HG03135 (cell line): ENCODE results near the gene PXDC1.

Experiments used
- ATAC-seq: cut with Tn5 transposase; IDR thresholded peaks from one replicate; pipeline ENCODE4 v1.9.1; 2021; ENCODE audit warnings: mild to moderate bottlenecking, moderate library complexity; ENCODE audit not compliant: unreplicated experiment

PXDC1 gene

DNA sequence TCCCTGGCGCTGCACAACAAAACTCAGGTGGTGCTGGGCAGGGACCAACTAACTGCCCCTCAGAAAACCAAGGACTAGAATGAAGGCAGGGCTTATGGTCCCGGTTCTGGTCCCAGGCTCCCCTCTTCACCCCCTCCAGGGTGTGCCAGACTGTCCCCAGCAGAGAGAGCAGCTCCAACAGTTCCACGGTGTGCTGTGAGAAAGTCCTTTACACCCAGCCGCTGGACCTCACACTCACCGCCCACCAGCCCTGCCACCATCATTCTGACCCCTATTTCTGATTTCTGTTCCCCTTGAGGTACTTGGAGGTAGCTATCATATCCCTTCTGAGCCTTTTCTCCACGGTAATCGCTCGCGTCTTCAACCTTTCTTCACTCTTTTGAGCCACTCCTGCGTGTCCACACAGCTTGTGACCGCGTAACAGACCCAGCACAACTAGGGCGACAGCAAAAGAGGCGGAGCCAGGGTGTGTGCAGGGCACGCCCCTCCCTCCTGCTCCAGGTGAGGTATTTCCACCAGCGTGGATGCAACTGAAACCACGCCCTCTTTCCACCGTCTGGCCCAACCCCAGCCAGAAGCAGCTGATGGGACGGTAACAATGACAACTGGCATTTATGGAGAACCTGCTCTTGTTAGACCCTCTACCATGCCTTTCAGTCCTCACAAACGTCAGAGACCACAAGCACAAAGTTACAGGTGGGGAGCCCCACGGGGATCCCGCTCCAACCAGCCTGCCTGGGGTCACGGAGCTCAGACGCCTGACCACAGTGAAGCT lies 2.3 kb downstream of the PXDC1 start:
- no peak for ATAC-seq

DNA sequence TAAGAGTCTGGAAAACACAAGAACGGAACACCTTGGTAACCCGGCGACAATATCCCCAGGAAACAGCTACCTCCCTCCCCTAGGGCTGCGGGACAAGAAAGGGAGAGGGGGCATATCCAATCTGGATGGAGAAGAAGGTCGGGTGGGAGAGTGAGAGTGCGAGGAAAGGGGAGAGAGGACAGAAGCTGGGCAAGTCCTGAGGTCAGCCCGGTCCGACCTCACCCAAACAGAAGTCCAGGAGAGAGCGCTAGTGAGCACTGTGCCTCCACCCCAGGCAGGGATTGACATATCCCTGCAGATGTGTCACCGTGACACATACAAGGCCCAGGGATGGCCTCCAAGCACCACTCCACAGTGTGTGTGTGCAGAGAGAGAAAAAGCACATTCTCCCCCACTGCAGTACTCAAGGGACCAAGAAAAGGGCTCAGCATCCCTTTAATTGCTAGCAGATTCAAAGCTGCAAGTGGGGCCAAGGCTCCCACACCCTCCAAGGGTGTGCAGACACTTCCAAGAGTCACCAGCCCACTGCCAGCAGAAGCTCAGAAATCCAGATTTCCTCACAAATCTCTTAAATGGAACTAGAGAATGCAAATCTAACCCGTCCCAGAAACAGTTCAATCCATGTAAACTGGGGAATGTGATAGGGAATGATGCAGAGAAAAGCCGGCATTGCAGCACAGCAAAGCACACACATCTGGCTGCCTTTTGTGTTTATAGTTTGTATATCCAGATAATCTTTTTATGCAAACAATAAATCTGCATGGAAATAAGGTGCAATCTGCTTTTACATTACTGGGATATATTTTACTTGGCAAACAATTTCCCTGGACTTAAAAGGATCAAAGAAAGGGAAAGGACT lies 3.1 kb downstream of the PXDC1 start:
- no peak for ATAC-seq

DNA sequence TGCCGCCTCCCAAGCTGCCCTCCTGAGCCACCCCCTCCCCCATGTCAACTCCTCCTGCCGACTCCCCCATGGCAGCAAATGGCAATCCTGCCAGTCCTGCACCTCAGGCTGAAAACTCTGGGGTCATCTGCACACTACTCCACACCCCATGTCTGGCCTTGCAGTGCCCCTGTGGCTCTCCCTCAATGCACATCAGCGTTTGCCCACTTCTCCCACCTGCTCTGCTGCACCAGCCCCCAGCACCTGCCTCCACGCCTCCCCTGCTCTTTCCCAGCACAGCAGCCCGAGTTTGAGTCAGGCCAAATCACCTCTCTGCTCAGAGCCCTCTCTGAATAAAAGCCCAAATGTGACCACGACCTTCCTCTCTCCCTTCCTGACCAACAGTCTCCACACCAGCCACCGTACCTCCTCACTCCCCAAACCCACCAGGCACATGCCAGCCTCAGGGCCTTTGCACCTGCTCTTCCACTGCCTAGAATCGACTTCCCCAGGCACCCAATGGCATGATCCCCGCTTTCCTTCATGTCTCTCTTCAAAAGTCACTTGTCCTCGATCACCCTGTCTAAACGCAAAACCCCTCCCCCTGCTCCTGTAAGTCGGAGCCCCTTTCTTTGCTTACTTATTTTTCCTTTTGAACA lies 4.3 kb downstream of the PXDC1 start:
- no peak for ATAC-seq

DNA sequence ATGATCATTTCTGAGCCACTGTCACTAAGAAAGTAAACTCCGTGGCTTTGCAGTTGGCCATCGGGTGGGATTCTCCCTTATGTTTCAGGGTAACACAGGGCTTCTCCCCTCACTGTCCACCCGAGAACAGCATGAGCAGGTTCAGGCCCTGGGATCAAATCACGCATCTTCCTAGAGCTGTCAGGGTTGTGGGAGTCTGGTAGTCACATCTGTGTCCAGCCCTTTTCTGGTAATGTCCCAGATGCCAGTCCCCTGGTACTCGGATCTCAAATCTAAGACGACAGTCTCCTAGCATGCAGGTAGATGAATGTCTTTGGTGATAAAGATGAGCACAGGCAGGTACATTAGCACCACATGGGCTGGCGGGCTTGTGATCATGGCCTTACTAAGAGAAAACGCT lies 4.8 kb downstream of the PXDC1 start:
- no peak for ATAC-seq

DNA sequence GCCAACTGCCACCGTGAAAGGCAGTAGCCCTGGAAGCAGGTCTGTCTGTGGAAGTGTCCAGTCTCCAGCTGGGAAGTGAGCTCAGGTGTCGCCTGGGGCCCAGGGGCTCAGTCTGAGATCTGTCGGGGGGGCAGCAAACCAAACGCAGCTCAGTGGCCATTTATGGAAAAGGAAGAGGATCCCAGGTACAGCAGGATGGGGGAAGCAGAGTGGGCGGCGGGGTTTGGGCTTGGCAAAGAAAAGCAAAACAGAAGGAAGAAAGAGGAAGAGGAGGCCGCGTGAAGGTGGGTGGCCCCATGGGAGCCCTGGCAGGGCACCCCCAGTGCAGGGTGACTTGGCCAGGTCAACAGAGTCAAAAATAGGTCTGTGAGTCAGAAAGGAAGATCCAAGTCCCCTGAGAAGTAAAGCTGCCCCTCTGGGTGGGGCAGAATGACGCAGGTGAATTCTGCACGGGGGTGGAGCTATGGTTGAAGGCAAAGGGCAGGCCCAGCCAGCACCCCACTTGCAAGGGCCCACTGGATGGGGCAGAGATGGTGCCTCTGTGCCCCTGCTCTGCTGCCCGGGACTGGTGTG lies 5.3 kb downstream of the PXDC1 start:
- peak; percentile 40 for ATAC-seq

DNA sequence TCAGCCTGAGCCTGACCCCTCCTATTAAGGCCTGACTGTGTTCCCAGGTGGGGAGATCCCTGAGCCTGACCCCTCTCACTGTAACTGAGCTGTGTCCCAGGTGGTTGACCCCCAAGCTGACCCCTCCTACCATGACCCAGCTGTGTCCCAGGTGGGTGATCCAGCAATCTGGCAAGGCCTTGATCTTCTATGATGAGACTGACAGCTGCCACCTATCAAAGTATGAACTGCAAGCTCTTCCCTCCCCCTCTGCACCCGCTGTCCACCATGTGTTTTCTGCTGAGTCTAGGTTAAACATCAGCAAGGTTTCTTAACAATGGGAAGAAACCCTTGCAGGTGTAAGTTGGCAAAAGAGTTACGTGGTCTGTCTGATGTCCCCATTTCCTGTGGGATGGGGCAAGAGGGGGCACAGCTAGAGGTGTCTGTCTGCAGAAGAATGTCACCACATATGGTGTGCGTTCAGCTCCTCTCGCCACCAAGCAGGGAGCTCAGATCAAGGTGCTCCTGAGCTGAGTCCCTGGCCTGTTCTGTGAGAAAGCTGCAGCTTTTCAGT lies 5.9 kb downstream of the PXDC1 start:
- ATAC-seq: no peak

DNA sequence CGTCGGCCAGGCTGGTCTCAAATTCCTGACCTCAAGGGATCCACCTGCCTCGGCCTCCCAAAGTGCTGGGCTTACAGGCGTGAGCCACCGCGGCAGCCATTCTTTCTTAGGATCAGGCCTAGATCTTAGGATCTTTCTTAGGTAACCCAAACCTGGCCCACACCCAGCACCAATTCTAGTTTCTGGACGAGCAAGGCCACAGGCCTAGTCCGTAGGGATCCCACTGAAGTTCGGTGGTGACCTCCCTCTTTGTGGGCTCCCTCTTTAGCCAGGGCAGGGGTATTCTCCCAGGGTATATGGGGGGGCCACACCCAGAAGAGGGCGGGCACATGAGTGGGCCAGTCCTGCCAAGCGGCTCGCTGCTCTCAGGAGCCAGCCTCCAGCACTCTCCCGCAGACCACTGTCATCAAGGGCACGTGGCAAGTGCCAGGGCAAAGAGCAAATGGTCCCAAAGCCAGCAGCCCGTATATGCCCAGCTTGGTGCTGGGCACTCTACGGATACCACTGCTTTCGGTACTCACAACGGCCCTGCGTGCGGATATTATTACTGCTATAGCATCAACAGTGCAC lies 6.5 kb downstream of the PXDC1 start:
- no peak for ATAC-seq

DNA sequence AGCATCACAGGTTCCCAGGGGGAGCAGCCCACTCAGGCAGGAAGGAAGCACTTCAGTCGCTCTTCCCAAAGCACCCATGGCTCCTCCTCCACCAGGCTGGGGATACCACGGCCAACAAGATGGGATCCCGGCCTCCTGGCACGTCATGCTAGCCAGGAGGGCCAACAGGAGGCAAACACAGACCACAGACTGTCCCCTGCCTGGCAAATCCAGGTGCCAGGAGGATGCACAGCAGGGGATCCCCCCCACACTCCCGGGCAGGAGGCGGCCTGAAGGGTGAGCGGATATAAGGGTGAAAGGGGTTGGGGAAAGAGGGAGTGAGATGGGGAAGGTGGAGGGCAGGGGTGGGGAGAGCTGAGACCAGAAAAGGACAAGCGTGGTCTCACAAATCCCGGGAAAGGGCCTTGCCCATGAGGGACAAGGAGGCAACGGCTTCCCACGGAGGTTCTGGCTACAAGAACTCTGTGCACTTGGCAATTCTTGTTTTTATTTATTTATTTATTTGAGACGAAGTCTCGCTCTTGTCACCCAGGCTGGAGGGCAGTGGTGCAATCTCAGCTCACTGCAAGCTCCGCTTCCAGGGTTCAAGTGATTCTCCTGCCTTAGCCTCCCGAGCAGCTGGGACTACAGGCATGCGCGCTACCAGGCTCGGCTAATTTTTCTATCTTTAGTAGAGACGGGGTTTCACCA lies 7.2 kb downstream of the PXDC1 start:
- ATAC-seq: no peak

DNA sequence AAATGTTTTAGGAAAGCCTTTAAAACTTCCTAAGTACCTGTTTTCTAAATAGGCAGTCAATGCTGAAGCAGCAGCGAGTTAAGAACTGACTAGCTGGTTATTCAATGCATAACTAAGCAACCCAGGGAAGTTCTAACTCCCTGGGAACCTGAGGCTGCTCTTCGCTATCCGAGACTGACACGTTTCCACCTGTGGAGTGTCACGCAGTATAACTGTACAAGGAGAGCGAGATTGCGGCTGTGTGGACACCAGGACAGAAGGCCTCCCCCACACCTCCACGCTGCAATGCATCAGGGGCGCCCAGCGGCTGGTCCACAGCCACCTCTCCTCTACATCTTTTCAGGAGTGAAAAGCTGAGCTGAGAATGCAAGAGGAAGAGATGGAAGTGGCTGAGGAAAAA lies 8.0 kb downstream of the PXDC1 start:
- no peak for ATAC-seq

DNA sequence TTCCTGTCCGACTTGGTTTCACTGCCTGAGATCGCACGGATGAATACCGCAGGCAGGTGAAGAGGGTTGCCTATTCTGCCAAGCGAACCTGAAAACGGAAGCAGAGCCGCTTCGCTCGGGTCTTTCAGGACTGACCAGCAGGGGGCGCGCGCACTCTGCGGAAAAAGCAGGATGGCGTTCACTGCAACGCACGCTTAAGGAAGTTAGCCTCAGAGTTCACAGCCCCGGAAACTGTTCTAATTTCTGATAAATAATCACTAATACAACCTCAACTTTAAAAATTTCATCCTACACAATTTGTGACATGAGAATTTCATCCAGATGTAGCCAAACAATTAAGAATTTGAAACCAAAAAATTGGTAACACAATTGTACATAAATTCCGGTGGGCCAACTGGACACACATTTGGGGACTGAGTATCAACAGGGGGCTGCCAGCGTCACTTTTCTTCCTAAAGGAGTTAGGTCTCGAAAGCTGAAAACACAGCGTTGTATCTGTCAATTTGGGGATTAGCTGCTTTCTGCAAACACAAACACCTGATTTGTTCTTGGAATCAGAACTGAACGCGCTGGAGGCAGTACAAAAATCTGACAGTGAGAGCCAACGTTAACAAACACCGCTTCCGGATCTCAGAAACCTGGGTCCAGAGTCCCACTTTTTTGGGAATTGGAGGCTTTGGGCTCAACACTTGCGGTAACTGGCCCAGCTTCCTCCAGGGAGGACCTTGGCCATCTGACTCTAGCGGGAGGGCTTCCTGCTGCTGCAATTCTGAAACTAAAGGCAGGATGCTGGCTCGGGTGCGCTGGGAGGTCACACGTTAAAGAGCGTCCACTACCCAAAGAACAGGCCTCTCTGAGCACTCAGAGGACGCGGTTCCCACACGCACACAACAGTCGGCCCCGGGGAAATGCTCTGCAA lies 8.8 kb downstream of the PXDC1 start:
- peak; percentile 65 for ATAC-seq

DNA sequence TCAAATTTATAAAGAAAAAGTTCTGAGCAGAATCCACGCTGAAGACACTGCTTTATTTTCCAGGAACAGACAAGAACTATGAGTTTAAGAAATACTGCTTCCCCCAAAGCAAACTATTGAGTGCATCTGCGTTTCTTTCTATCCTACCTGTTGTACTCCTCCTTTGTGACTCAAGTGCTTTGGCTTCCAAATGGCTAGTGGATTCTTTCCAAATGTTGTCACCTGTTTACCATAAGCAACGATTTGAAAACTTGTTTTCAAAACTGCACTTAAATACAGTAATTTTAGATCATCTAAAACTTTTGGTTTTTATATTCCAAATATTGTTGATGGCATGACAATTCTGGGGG lies 9.5 kb downstream of the PXDC1 start:
- ATAC-seq: no peak

DNA sequence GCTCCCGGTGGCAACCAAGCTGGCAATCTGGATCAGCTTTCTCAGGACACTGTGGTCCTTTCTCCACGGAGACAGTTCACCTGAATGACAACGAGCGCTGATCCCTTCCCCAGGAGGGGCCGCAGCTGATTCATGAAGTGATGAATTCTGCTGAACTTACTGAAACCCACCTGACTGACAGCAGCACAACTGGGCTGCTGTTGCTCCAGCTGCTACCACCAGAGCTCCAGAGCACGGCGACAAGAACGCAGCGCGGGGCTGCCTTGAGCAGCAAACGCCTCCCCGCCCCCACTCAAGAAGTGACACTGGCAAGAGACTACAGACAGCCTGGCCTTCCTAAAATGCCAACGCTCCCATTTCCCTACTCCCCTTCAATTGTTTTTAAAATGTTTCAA lies 10.0 kb downstream of the PXDC1 start:
- ATAC-seq: no peak

DNA sequence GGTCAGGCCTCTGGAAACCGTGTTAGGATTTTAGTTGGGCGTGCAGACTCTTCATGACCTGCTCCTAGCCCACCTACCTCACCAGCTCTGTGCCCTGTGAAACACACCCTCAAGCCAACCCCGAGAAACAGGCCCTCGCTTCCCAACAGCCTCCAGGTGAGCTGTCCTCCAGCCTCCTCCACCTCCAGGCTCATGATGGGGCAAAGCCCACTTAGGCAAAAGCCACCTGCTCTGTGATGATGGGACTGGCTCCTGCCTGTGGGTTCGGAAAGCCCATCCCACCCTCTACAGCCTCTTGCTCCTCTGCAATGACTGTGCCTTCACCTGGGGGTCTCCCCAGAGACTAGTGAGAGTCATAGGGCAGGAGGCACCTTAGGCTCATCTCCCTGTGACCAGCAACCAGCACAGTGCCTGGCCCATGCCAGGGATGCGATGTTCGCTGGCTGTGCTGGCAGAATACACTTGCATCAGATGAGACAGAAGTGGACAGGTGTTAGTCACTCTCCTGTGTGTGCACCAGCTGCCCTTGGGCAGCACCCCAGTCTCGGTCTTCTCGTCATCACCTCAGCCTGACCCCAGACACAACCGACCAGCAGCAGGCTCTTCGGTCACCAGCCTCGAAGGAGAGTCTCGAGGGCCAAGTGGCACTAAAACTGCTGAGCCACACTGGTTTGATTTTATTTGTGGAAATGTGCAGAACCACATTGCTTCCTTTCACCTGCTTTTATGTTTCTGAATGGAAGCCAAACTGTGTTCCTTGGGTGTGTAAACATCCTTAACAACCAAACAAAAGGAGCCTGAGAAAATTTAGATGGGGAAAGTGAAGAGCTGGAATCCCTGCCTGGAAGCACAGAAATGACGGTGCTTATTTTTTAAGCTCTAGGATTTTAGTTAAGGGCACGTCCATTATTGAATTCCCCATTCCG lies 10.7 kb downstream of the PXDC1 start:
- ATAC-seq: no peak

DNA sequence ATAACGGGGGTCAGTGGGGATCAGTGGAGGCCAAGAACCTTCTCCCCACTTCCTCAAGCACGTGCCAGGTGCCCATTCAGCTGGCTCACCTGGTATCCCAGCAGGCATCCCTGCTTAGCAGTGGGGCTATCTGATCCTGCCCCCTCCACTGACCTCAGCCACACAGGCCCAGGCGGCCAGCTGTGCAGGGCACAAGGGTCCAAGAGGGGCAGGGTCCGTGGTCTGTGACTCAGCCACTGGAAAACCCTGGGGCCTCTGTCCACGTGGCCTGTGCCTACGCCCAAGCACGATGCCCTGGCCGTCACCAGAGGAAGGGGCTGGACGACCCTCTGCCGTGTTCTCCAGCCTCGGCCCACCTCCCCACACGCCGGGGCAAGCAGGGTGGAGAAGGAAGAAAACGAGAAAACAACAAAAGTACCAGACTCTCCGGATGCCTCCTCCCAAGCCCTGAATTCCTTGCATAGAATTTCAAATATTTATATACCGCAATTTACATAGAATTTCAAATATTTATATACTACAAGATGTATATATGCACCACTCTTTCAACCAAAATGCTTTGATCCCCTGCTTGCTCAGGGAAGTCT lies 12.1 kb downstream of the PXDC1 start:
- ATAC-seq: no peak

DNA sequence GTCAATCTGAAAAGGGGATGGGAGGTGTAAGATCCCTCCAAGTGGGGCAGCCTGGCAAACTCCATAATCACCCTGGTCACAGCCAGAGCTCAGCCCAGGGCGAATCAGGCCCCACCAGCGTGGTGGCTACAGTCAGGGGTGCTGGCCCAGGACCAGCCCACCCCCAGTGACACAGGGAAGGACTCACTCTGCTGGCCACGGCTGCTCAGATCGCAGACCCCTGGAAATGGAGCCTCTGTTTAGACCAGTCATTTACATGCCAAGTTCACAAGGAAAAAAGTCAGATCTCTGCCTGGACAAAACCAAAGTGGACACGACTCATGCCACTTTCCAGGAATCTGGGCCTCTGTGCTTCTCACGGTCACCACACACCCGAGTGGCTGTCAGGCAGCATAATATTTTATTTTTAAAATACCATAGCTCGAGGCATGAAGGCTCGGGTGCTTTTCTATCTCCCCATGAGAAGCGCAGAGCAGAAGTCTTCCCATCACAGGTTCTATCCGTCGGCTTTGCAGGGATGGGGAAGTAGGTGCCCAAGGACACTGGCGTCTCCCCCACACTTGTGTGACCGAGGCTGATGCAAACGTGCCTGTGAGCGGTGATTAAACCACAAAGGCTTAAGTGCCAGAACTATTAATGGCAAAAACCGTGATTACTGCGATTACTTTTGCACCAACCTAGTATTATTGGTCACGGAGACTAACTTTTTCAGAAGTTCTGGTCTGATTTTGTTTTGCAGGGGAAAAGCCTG lies 13.0 kb downstream of the PXDC1 start:
- no peak for ATAC-seq

DNA sequence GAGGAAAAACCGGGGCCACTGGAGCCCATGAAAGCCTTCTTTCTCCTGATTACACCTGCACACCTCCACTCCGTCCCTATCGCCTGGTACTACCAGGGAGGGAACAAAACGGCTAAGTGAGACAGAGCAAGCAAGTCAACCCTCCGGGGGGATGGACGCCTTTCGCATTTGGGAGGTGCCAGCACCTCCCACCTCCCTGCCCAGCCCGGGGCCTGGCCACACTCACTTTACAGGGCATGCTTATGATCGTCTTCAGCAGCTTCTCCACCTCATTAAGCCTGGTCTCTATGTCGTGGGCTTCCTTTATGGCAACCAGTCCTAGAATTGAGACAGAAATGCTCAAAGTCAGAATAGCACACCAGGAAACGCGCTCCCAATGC lies 13.7 kb downstream of the PXDC1 start:
- ATAC-seq: no peak

DNA sequence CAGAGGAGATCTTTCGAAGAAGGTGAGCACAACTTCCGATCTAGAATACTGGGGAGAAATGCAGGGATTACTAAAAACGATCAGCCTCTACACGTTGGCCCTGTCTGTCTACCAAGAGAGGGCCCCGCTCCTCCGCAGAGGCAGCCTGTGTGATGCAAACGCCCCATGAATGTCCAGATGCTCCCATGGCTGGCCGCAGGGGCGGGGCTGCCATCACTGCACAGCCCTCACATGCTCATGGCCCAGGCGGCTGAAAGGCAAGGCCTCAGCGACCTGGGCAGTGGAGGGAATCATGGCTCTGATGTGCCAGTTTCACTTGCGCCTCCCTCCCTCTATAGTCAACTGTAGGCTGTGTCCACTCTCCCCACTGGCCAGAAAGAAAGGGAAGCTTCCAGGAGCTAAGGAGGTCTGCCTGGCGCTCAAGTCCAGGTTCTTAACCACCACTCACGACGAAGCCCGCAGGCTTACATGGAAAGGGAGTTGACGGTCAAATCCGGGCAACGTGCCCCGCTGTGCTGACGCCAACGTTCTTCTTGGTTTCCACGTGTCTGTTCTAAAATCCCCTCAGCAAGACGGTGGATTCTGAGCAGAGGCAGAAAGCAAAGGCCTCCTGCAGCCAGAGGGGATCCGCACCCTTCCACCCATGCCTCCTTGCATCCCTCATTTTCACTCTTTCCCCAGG lies 14.2 kb downstream of the PXDC1 start:
- no peak for ATAC-seq
